Right lobe of liver (tissue), 4 donors: ENCODE data around the gene IFT27.

Source experiments
- POLR2A ChIP-seq: fragments of 450-650 bp; IDR thresholded peaks from one replicate; pipeline ENCODE4 v1.6.1; 2017; ENCODE audit warnings: antibody characterized with exemption, mild to moderate bottlenecking
- TF ChIP-seq, protein P1 (sequence below), 4 donors: fragments of 200-600 bp in 3 of 4; fragments of 450-650 bp in 1 of 4; IDR thresholded peaks; one replicate each; pipeline versions ENCODE4 v1.5.1 to v1.8.0; 2016 to 2022; ENCODE audit warnings: antibody characterized with exemption in 4 of 4, mild to moderate bottlenecking in 2 of 4
- donor health status: DM: no; HTN: no; CAD: no.
- donor health status: DM: no; HTN: no; CAD: no.
- donor health status: DM: no; HTN: yes; CAD: no.

DNA sequence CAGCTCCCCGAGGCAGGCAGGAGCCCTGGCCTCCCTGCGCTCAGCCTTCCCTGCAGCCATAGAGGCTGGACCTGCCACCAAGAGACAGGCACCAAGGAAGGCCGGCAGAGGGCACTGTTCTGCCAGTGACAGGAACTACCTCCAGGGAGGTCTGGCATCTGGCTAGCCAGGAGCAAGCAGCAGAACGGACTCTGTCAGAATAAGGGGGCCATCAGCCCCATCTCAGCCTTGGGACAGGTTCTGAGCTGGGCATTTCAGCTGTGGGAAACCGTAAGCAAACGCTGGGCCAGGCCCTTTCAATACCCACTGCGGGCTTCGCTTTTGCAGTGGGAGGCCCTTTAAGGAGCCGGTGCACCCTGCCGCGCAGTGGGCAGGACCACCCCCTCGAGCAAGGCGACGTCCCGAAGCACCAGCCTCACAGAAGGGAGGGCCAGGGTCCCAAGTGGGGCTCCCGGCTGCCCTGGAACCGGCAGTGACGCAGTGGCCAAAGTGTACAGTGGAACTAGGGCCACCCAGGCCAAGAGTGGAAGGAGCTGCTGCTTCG lies 18.2 kb downstream of the IFT27 start:
- TF ChIP-seq, protein P1, sequence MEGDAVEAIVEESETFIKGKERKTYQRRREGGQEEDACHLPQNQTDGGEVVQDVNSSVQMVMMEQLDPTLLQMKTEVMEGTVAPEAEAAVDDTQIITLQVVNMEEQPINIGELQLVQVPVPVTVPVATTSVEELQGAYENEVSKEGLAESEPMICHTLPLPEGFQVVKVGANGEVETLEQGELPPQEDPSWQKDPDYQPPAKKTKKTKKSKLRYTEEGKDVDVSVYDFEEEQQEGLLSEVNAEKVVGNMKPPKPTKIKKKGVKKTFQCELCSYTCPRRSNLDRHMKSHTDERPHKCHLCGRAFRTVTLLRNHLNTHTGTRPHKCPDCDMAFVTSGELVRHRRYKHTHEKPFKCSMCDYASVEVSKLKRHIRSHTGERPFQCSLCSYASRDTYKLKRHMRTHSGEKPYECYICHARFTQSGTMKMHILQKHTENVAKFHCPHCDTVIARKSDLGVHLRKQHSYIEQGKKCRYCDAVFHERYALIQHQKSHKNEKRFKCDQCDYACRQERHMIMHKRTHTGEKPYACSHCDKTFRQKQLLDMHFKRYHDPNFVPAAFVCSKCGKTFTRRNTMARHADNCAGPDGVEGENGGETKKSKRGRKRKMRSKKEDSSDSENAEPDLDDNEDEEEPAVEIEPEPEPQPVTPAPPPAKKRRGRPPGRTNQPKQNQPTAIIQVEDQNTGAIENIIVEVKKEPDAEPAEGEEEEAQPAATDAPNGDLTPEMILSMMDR (IDR thresholded peaks at IDR 0.05): peak; percentile 54 to 93 (median 87)
- no peak for TF ChIP-seq POLR2A
